H1 (cell line): ENCODE data around the gene OR2C1. TPM values are rescaled to one million over a fixed set of nuclear protein-coding genes. Genes with fewer than 3 reads are reported as not detected.

ENCODE experiments used
- BRCA1 ChIP-seq: IDR thresholded peaks from 2 replicates; pipeline ENCODE4 v1.6.1; 2012; ENCODE audit warnings: low read depth, low read length, improper control_type of control experiment
- SP4 ChIP-seq: IDR thresholded peaks from 2 replicates; pipeline ENCODE4 v1.6.1; 2012; ENCODE audit warnings: low read length, inconsistent platforms
- TCF12 ChIP-seq: IDR thresholded peaks from 2 replicates; pipeline ENCODE4 v1.6.1; 2011; ENCODE audit warnings: low read depth, mild to moderate bottlenecking, low read length
- polyA plus RNA-seq, 7 experiments: library from polyadenylated mRNA; depleted of rRNA in 3 of 7; stranded (reverse) in 5 of 7; unstranded in 2 of 7; fragments of >200 nt in 5 of 7; fragments of 200-250 nt in 2 of 7; gene quantifications; 1 replicate in 5 of 7; 2 replicates in 1 of 7; 4 replicates in 1 of 7; pipeline versions ENCODE4 v1.2.1 to v1.2.3, GENCODE V29; 2011 to 2013; ENCODE audit warnings: missing spikeins in 2 of 7, mixed read lengths in 2 of 7
- total RNA-seq: library from RNA; stranded (reverse); fragmentation: NEBNext Ultra II Directional; extraction: Animal tissue kit (Norgen Biotek cat#: 25700); gene quantifications from 2 replicates; pipeline ENCODE4 v1.2.1, GENCODE V29; 2021

Gene OR2C1
- total and polyA plus RNA-seq, 2 of the 8 experiments (the other 6 are each of a cell fraction or from before 2014, with no cell fraction given), result not detected

DNA sequence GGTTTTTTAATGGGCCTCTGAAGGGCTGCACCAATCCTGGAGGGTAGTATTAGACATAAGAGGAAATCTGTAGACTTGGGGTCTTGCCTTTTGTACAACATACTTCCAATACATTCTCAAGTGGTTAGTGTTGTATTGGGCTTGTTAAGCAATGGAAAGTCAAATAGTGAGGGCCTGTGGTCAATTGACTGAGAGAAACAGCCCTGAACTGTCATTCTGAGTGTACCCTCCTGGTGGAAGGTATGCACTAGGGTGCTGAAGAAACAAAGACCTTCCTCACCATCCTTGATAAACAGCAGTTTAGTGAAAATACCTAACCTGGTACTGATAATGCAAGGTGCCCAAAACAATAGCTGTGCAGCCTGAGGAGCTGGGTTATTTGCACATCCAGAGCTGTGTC lies 22.2 kb downstream of the OR2C1 start (continued):
- no peak for TF ChIP-seq BRCA1
- no peak for TF ChIP-seq TCF12
- no peak for TF ChIP-seq SP4
